ENCODE results near the gene ATP8A2. TPM values are rescaled to one million over a fixed set of nuclear protein-coding genes. Genes with fewer than 3 reads are reported as not detected.

Gene ATP8A2
- total RNA-seq, 1 donor = 0.72 TPM

GRCh38 chr13:26036383-26036782 lies 664.6 kb downstream of the ATP8A2 start:
- H3K79me2 ChIP-seq (ENCODE audit: insufficient read depth, low read length) = no peaks in the 10 kb centered on the region
- no peak overlapping the region for H3K4me2 ChIP-seq (ENCODE audit: insufficient read depth, low read length)
- no peaks in the 10 kb centered on the region for H4K20me1 ChIP-seq (ENCODE audit: insufficient read depth, low read length)
- no peaks in the 10 kb centered on the region for H3K4me1 ChIP-seq (ENCODE audit: insufficient read depth, low read length)
- no peak overlapping the region for H3K4me3 ChIP-seq (ENCODE audit: insufficient read depth, low read length)
- TF ChIP-seq, protein P1, sequence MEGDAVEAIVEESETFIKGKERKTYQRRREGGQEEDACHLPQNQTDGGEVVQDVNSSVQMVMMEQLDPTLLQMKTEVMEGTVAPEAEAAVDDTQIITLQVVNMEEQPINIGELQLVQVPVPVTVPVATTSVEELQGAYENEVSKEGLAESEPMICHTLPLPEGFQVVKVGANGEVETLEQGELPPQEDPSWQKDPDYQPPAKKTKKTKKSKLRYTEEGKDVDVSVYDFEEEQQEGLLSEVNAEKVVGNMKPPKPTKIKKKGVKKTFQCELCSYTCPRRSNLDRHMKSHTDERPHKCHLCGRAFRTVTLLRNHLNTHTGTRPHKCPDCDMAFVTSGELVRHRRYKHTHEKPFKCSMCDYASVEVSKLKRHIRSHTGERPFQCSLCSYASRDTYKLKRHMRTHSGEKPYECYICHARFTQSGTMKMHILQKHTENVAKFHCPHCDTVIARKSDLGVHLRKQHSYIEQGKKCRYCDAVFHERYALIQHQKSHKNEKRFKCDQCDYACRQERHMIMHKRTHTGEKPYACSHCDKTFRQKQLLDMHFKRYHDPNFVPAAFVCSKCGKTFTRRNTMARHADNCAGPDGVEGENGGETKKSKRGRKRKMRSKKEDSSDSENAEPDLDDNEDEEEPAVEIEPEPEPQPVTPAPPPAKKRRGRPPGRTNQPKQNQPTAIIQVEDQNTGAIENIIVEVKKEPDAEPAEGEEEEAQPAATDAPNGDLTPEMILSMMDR (IDR thresholded peaks at IDR 0.05; ENCODE audit: extremely low read depth, low read depth, low read length) = no peak
- H2AFZ ChIP-seq (ENCODE audit: low read length) = no peak overlapping the region
- H3K36me3 ChIP-seq (ENCODE audit: insufficient read depth, low read length) = no peaks in the 10 kb centered on the region
- no peaks in the 10 kb centered on the region for H3K27me3 ChIP-seq (ENCODE audit: insufficient read depth, low read length)
- no peaks in the 10 kb centered on the region for H3K9me3 ChIP-seq (ENCODE audit: low read depth, low read length)
- H3K27ac ChIP-seq (ENCODE audit: low read depth, low read length) = no peak overlapping the region
- no peak for DNase-seq (ENCODE audit: insufficient read length, low spot score, missing footprints)

GRCh38 chr13:26037302-26037701 lies 665.5 kb downstream of the ATP8A2 start:
- Histone ChIP-seq H3K4me2 (ENCODE audit: insufficient read depth, low read length) (no peak overlapping the region), H2AFZ (ENCODE audit: low read length) (no peak overlapping the region), H3K4me3 (ENCODE audit: insufficient read depth, low read length) (no peak overlapping the region), H4K20me1 (ENCODE audit: insufficient read depth, low read length) (no peaks in the 10 kb centered on the region), H3K36me3 (ENCODE audit: insufficient read depth, low read length) (no peaks in the 10 kb centered on the region), H3K9me3 (ENCODE audit: low read depth, low read length) (no peaks in the 10 kb centered on the region), H3K79me2 (ENCODE audit: insufficient read depth, low read length) (no peaks in the 10 kb centered on the region), H3K27ac (ENCODE audit: low read depth, low read length) (no peak overlapping the region), H3K27me3 (ENCODE audit: insufficient read depth, low read length) (no peaks in the 10 kb centered on the region), H3K4me1 (ENCODE audit: insufficient read depth, low read length) (no peaks in the 10 kb centered on the region)
- no peak for DNase-seq (ENCODE audit: insufficient read length, low spot score, missing footprints)
- TF ChIP-seq, protein P1 (IDR thresholded peaks at IDR 0.05; ENCODE audit: extremely low read depth, low read depth, low read length) = peak; percentile 42

GRCh38 chr13:26038931-26039475 lies 667.2 kb downstream of the ATP8A2 start:
- TF ChIP-seq, protein P1 (IDR thresholded peaks at IDR 0.05; ENCODE audit: extremely low read depth, low read depth, low read length) = no peak
- H3K36me3 ChIP-seq (ENCODE audit: insufficient read depth, low read length) = no peaks in the 10 kb centered on the region
- no peak overlapping the region for H3K4me2 ChIP-seq (ENCODE audit: insufficient read depth, low read length)
- no peaks in the 10 kb centered on the region for H3K9me3 ChIP-seq (ENCODE audit: low read depth, low read length)
- no peak for DNase-seq (ENCODE audit: insufficient read length, low spot score, missing footprints)
- H3K79me2 ChIP-seq (ENCODE audit: insufficient read depth, low read length) = no peaks in the 10 kb centered on the region
- H4K20me1 ChIP-seq (ENCODE audit: insufficient read depth, low read length) = no peaks in the 10 kb centered on the region
- no peak overlapping the region for H3K4me3 ChIP-seq (ENCODE audit: insufficient read depth, low read length)
- no peaks in the 10 kb centered on the region for H3K27me3 ChIP-seq (ENCODE audit: insufficient read depth, low read length)
- no peak overlapping the region for H2AFZ ChIP-seq (ENCODE audit: low read length)
- no peaks in the 10 kb centered on the region for H3K4me1 ChIP-seq (ENCODE audit: insufficient read depth, low read length)
- H3K27ac ChIP-seq (ENCODE audit: low read depth, low read length) = no peak overlapping the region

GRCh38 chr13:26041444-26041843 lies 669.7 kb downstream of the ATP8A2 start:
- Histone ChIP-seq H3K4me2 (ENCODE audit: insufficient read depth, low read length) (no peak overlapping the region), H3K4me1 (ENCODE audit: insufficient read depth, low read length) (no peaks in the 10 kb centered on the region), H2AFZ (ENCODE audit: low read length) (no peak overlapping the region), H3K27me3 (ENCODE audit: insufficient read depth, low read length) (no peaks in the 10 kb centered on the region), H3K36me3 (ENCODE audit: insufficient read depth, low read length) (no peaks in the 10 kb centered on the region), H4K20me1 (ENCODE audit: insufficient read depth, low read length) (no peaks in the 10 kb centered on the region), H3K9me3 (ENCODE audit: low read depth, low read length) (no peaks in the 10 kb centered on the region), H3K27ac (ENCODE audit: low read depth, low read length) (no peak overlapping the region), H3K4me3 (ENCODE audit: insufficient read depth, low read length) (no peak overlapping the region), H3K79me2 (ENCODE audit: insufficient read depth, low read length) (no peaks in the 10 kb centered on the region)
- DNase-seq (ENCODE audit: insufficient read length, low spot score, missing footprints) = no peak
- TF ChIP-seq, protein P1 (IDR thresholded peaks at IDR 0.05; ENCODE audit: extremely low read depth, low read depth, low read length) = no peak

All from osteoblast (primary cell).